Tibial nerve (tissue), 4 donors: ENCODE measurements around the gene NLGN2. TPM values are rescaled to one million over a fixed set of nuclear protein-coding genes. Genes with fewer than 3 reads are reported as not detected.

ENCODE experiments used
- DNase-seq, 2 donors: peaks; one replicate each; pipeline ENCODE4 v3.0.0-alpha.2; 2019; ENCODE audit warnings: low spot score in 2 of 2
- H3K27ac ChIP-seq, 4 donors: fragments of 200-600 bp; sonication (generic) in 3 of 4; one replicate each; pipeline ENCODE4 v1.5.1; 2017 to 2019; ENCODE audit warnings: mild to moderate bottlenecking in 1 of 4
- H3K27me3 ChIP-seq, 2 donors: fragments of 200-600 bp; sonication (generic) in 1 of 2; one replicate each; pipeline versions ENCODE4 v1.5.1 to v1.6.0; 2017 to 2019
- H3K36me3 ChIP-seq, 3 donors: fragments of 200-600 bp; sonication (generic); one replicate each; pipeline ENCODE4 v1.5.1; 2018 to 2019
- H3K4me1 ChIP-seq, 4 donors: fragments of 200-600 bp; sonication (generic) in 3 of 4; one replicate each; pipeline ENCODE4 v1.5.1; 2017 to 2019
- H3K4me3 ChIP-seq, 4 donors: fragments of 200-600 bp; sonication (generic) in 3 of 4; one replicate each; pipeline ENCODE4 v1.5.1; 2017 to 2019; ENCODE audit warnings: mild to moderate bottlenecking in 1 of 4, moderate library complexity in 1 of 4
- H3K9me3 ChIP-seq, 4 donors: fragments of 200-600 bp; sonication (generic) in 3 of 4; one replicate each; pipeline ENCODE4 v1.5.1; 2017 to 2019
- CTCF ChIP-seq, 5 experiments: fragments of 200-600 bp in 3 of 5; fragments of 450-650 bp in 2 of 5; sonication (generic) in 3 of 5; IDR thresholded peaks; one replicate each; pipeline ENCODE4 v1.5.1; 2016 to 2019; ENCODE audit warnings: antibody characterized with exemption in 5 of 5, mild to moderate bottlenecking in 3 of 5, moderate library complexity in 2 of 5
- EP300 ChIP-seq, 2 donors: sonication (generic); formaldehyde crosslinking; IDR thresholded peaks; one replicate each; pipeline ENCODE4 v1.6.1; 2017; ENCODE audit warnings: antibody characterized with exemption in 2 of 2, mild to moderate bottlenecking in 1 of 2
- POLR2A ChIP-seq, 2 donors: fragments of 450-650 bp; IDR thresholded peaks; one replicate each; pipeline ENCODE4 v1.6.1; 2017; ENCODE audit warnings: antibody characterized with exemption in 2 of 2, mild to moderate bottlenecking in 2 of 2, moderate library complexity in 2 of 2
- WGBS, 2 donors: methylation state at CpG; one replicate each; pipeline ENCODE4 v1.1.5; 2018; 5-methylcytosine and 5-hydroxymethylcytosine counted together
- total RNA-seq, 4 donors: library from RNA; depleted of rRNA; stranded (reverse); fragments of >200 nt; gene quantifications; one replicate each; pipeline ENCODE4 v1.1.0, GENCODE V29; 2016

NLGN2 gene
- total RNA-seq, 4 donors from 2014 or later = 14.4 to 32.4 (median 23.9) TPM

GRCh38 chr17:7398612-7399011, 9.0 kb upstream of the NLGN2 start:
- peaks cover 0 to 5% (median 0%) of the 10 kb centered on the region in 3 donors for H3K36me3 ChIP-seq
- no peak for TF ChIP-seq CTCF (IDR thresholded peaks at IDR 0.05)
- TF ChIP-seq EP300 (IDR thresholded peaks at IDR 0.05) = no peak
- TF ChIP-seq POLR2A (IDR thresholded peaks at IDR 0.05) = no peak
- no peak overlapping the region for H3K27ac ChIP-seq
- no peaks in the 10 kb centered on the region for H3K27me3 ChIP-seq
- no peak overlapping the region for H3K4me3 ChIP-seq
- 86 to 89% methylated on average over 2 of the region's 2 CpGs for WGBS, 2 donors
- DNase-seq = no peak
- H3K9me3 ChIP-seq = no peaks in the 10 kb centered on the region
- H3K4me1 ChIP-seq = peaks cover 0 to 39% (median 23%) of the 10 kb centered on the region in 4 donors

GRCh38 chr17:7403043-7403726, 4.5 kb upstream of the NLGN2 start:
- peak; percentile 56 to 57 for DNase-seq
- 7 to 14% methylated on average over 6 to 16 of the region's 16 CpGs for WGBS, 2 donors
- peak overlapping the region; percentile 85 to 98 (median 96) for H3K27ac ChIP-seq
- H3K27me3 ChIP-seq = no peaks in the 10 kb centered on the region
- H3K36me3 ChIP-seq = peaks cover 0 to 10% (median 0%) of the 10 kb centered on the region in 3 donors
- TF ChIP-seq EP300 (IDR thresholded peaks at IDR 0.05) (no peak), POLR2A (IDR thresholded peaks at IDR 0.05) (no peak), CTCF (IDR thresholded peaks at IDR 0.05) (no peak)
- H3K9me3 ChIP-seq = no peaks in the 10 kb centered on the region
- H3K4me1 ChIP-seq = peaks cover 0 to 56% (median 21%) of the 10 kb centered on the region in 4 donors
- peak overlapping the region; percentile 55 to 96 (median 66) for H3K4me3 ChIP-seq

- no peaks in the 10 kb centered on the region for H3K27me3 ChIP-seq
- peaks cover 0 to 56% (median 21%) of the 10 kb centered on the region in 4 donors for H3K4me1 ChIP-seq
- H3K9me3 ChIP-seq = no peaks in the 10 kb centered on the region
- peak overlapping the region; percentile 55 to 96 (median 66) for H3K4me3 ChIP-seq
- H3K36me3 ChIP-seq = peaks cover 0 to 15% (median 0%) of the 10 kb centered on the region in 3 donors
- WGBS, 2 donors = 0% methylated on average over 10 of the region's 13 CpGs; no CpG with 5 or more reads in 1 of the 2 donors
- peak overlapping the region; percentile 85 to 98 (median 96) for H3K27ac ChIP-seq
- DNase-seq = no peak
- TF ChIP-seq CTCF (IDR thresholded peaks at IDR 0.05) (no peak), EP300 (IDR thresholded peaks at IDR 0.05) (no peak), POLR2A (IDR thresholded peaks at IDR 0.05) (no peak)
These were observed 4.0 kb upstream of the NLGN2 start for GRCh38 chr17:7403727-7403976.

- peak within 1 kb of the TSS; percentile 85 to 98 (median 96) for H3K27ac ChIP-seq
- peak within 1 kb of the TSS; percentile 63 to 96 (median 70) for H3K4me3 ChIP-seq
- peak; percentile 98 to 99 for DNase-seq
- no peaks in the 10 kb centered on the region for H3K27me3 ChIP-seq
- 0% methylated on average over 23 to 49 of the region's 49 CpGs for WGBS, 2 donors
- H3K9me3 ChIP-seq = no peaks in the 10 kb centered on the region
- H3K4me1 ChIP-seq = peaks cover 0 to 56% (median 21%) of the 10 kb centered on the region in 4 donors
- H3K36me3 ChIP-seq = peaks cover 0 to 20% (median 0%) of the 10 kb centered on the region in 3 donors
- TF ChIP-seq POLR2A (IDR thresholded peaks at IDR 0.05) (peak; percentile 97 to 99), CTCF (IDR thresholded peaks at IDR 0.05) (peak in 2 of 5 experiments; percentile 47 to 57), EP300 (IDR thresholded peaks at IDR 0.05) (peak; percentile 82 to 99)
These were observed 3.5 kb upstream of the NLGN2 start, which contains the start of gene TMEM256 for GRCh38 chr17:7403977-7404736. TSS of gene TMEM256 (minus strand) at chr17:7404097. CDS start at chr17:7404084, 13 bp downstream.
